Panc1 (cell line): ENCODE data around the gene C2orf76.

Experiments
- CTCF ChIP-seq: fragments of 450-650 bp; IDR thresholded peaks from 2 replicates; pipeline ENCODE4 v1.5.1; 2017; ENCODE audit warnings: mild to moderate bottlenecking
- POLR2AphosphoS5 ChIP-seq: IDR thresholded peaks from 2 replicates; pipeline ENCODE4 v1.6.1; 2012; ENCODE audit warnings: mild to moderate bottlenecking, low read depth, low read length, moderate library complexity
- REST ChIP-seq, 2 experiments: IDR thresholded peaks; 2 replicates each; pipeline ENCODE4 v1.6.1; 2011 to 2012; ENCODE audit warnings: low read depth in 2 of 2, control low read depth in 1 of 2, low read length in 1 of 2, mild to moderate bottlenecking in 1 of 2, moderate library complexity in 1 of 2; ENCODE audit not compliant: insufficient read depth in 1 of 2
- SIN3A ChIP-seq: IDR thresholded peaks from 2 replicates; pipeline ENCODE4 v1.6.1; 2012; ENCODE audit warnings: low read depth, mild to moderate bottlenecking, low read length, moderate library complexity, borderline replicate concordance; ENCODE audit not compliant: insufficient read depth
- TCF7L2 ChIP-seq: IDR thresholded peaks from 2 replicates; pipeline ENCODE4 v1.6.1; 2011; ENCODE audit warnings: mild to moderate bottlenecking, low read depth, low read length, inconsistent platforms

GRCh38 chr2:119265693-119266066 is 101.0 kb downstream of the C2orf76 start:
- TF ChIP-seq REST (IDR thresholded peaks at IDR 0.05; ENCODE audit: insufficient read depth in 1 of 2, low read depth in 2 of 2, low read length in 1 of 2) (no peak), CTCF (no peak), POLR2AphosphoS5 (no peak), TCF7L2 (no peak), SIN3A (no peak)
